Measurements from ENCODE around the gene TIMM17B.

- TF ChIP-seq TAF1 (IDR thresholded peaks at IDR 0.05; ENCODE audit: low read depth) (no peak), YY1 (IDR thresholded peaks at IDR 0.05; ENCODE audit: low read depth) (no peak), RAD21 (IDR thresholded peaks at IDR 0.05; ENCODE audit: low read depth) (no peak), USF1 (IDR thresholded peaks at IDR 0.05) (no peak), CEBPB (IDR thresholded peaks at IDR 0.05) (no peak), REST (IDR thresholded peaks at IDR 0.05; ENCODE audit: low read depth) (no peak)
These were observed 3.5 kb upstream of the TIMM17B start for GRCh38 chrX:48901069-48901468.
